OCI-LY1 (cell line): Measurements from ENCODE around the gene PRKCZ.

ENCODE experiments used
- EZH2 ChIP-seq: fragments of 200-600 bp; sonication (generic), shearing (Covaris generic); IDR thresholded peaks from 2 replicates; pipeline ENCODE4 v1.8.0; 2017; ENCODE audit warnings: borderline replicate concordance, mixed run types, mild to moderate bottlenecking, antibody characterized with exemption, low read length, moderate library complexity, mixed read lengths
- TF ChIP-seq, protein P1 (sequence below): fragments of 200-600 bp; sonication (generic), shearing (Covaris generic); IDR thresholded peaks from 2 replicates; pipeline ENCODE4 v1.5.1; 2017; ENCODE audit warnings: mild to moderate bottlenecking, antibody characterized with exemption, low read length, moderate library complexity, mixed read lengths

DNA sequence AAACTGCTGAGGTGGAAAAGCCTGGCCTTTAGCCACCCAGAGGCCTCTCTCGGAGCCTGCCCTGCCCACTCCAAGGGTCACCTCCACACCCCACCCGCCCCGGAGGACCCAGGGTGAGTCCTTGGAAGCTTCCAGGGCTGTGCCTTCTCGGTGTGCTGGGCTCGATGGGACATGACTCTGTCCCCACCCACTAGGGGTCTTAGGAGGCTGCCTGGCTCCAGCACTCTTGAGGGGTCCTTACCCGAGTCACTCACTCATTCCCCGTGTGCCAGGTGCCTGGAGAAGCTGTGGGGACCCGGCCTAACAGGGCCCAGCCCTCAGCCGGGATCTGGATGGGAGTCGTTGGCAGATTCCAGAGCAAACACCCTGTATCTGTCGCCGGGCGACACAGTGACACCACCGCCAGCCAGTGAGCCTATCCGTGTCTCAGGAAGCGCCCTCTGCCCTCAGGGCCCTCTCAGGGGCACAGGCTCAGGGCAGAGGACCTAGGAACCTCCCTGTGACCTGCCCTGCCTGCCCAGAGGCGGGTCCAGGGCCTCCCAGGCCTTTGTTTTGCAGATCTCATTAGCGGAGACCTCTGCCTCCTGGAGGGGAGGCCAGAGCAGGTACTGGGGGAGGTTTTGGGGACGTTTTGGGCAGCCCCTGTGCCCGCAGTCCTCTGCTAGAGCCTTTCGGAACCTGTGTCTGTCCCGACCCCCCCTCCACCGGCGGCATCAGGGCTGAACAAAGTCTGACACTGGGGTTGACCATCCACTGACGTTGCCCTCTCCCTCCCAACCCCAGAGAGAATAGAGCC is 3.1 kb upstream of the PRKCZ start:
- TF ChIP-seq, protein P1, sequence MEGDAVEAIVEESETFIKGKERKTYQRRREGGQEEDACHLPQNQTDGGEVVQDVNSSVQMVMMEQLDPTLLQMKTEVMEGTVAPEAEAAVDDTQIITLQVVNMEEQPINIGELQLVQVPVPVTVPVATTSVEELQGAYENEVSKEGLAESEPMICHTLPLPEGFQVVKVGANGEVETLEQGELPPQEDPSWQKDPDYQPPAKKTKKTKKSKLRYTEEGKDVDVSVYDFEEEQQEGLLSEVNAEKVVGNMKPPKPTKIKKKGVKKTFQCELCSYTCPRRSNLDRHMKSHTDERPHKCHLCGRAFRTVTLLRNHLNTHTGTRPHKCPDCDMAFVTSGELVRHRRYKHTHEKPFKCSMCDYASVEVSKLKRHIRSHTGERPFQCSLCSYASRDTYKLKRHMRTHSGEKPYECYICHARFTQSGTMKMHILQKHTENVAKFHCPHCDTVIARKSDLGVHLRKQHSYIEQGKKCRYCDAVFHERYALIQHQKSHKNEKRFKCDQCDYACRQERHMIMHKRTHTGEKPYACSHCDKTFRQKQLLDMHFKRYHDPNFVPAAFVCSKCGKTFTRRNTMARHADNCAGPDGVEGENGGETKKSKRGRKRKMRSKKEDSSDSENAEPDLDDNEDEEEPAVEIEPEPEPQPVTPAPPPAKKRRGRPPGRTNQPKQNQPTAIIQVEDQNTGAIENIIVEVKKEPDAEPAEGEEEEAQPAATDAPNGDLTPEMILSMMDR: no peak
- no peak for TF ChIP-seq EZH2
